KMS-11 (cell line): Measurements from ENCODE around the gene ACER2.

Source experiments
- H2AFZ ChIP-seq: fragments of 200-600 bp; sonication (generic); 2 replicates; pipeline ENCODE4 v1.6.1; 2016; ENCODE audit warnings: antibody characterized with exemption, mixed run types, low read depth
- H3K27ac ChIP-seq: fragments of 200-600 bp; sonication (generic); 2 replicates; pipeline ENCODE4 v1.6.1; 2016; ENCODE audit warnings: mild to moderate bottlenecking, mixed run types
- H3K27me3 ChIP-seq: fragments of 200-600 bp; sonication (generic); 2 replicates; pipeline ENCODE4 v1.6.1; 2017; ENCODE audit warnings: mild to moderate bottlenecking, low read depth, mixed run types, moderate library complexity; ENCODE audit not compliant: insufficient read depth
- H3K36me3 ChIP-seq: fragments of 200-600 bp; sonication (generic); 2 replicates; pipeline ENCODE4 v1.6.1; 2017; ENCODE audit warnings: mild to moderate bottlenecking, mixed run types; ENCODE audit not compliant: insufficient read depth
- H3K4me1 ChIP-seq: fragments of 200-600 bp; sonication (generic); 2 replicates; pipeline ENCODE4 v1.6.1; 2016; ENCODE audit warnings: mild to moderate bottlenecking, low read depth, mixed run types; ENCODE audit not compliant: poor library complexity, severe bottlenecking
- H3K4me2 ChIP-seq: fragments of 200-600 bp; sonication (generic); 2 replicates; pipeline ENCODE4 v1.7.0; 2016; ENCODE audit warnings: mild to moderate bottlenecking, mixed run types
- H3K4me3 ChIP-seq: fragments of 200-600 bp; sonication (generic); IDR thresholded peaks from 2 replicates; pipeline ENCODE4 v1.6.1; 2017; ENCODE audit warnings: low read depth, low read length, mixed read lengths; ENCODE audit not compliant: insufficient read depth
- H3K79me2 ChIP-seq: fragments of 200-600 bp; sonication (generic); 2 replicates; pipeline ENCODE4 v1.6.1; 2016; ENCODE audit warnings: low read depth, mixed run types; ENCODE audit not compliant: insufficient read depth
- H3K9ac ChIP-seq: fragments of 200-600 bp; sonication (generic); 2 replicates; pipeline ENCODE4 v1.6.1; 2016; ENCODE audit warnings: mild to moderate bottlenecking, mixed run types
- H4K20me1 ChIP-seq: fragments of 200-600 bp; sonication (generic); 2 replicates; pipeline ENCODE4 v1.6.1; 2016; ENCODE audit warnings: mild to moderate bottlenecking, mixed run types; ENCODE audit not compliant: insufficient read depth
- CTCF ChIP-seq: fragments of 200-600 bp; sonication (generic); conservative IDR thresholded peaks from 2 replicates; pipeline ENCODE4 v1.6.1; 2017; ENCODE audit warnings: low read depth, mild to moderate bottlenecking, antibody characterized with exemption, low read length, moderate library complexity, mixed read lengths

Gene ACER2

GRCh38 chr9:19378647-19379046 lies 30.2 kb upstream of the ACER2 start:
- Histone ChIP-seq H3K79me2 (peaks cover 36% of the 10 kb centered on the region), H4K20me1 (peaks cover 15% of the 10 kb centered on the region), H3K27ac (peak overlapping the region; percentile 91; the same call in 1 of the 2 replicates), H3K4me3 (no peak overlapping the region), H3K36me3 (peaks cover 31% of the 10 kb centered on the region), H2AFZ (no peak overlapping the region), H3K4me1 (peaks cover 24% of the 10 kb centered on the region), H3K9ac (peak overlapping the region; percentile 99; the same call in 1 of the 2 replicates), H3K4me2 (peak overlapping the region; percentile 94), H3K27me3 (no peaks in the 10 kb centered on the region)
- no peak for TF ChIP-seq CTCF

GRCh38 chr9:19379283-19379682 lies 29.5 kb upstream of the ACER2 start:
- Histone ChIP-seq H4K20me1 (peaks cover 15% of the 10 kb centered on the region), H3K4me1 (peaks cover 24% of the 10 kb centered on the region), H3K9ac (peak overlapping the region; percentile 99), H3K36me3 (peaks cover 31% of the 10 kb centered on the region), H3K79me2 (peaks cover 36% of the 10 kb centered on the region), H3K27ac (peak overlapping the region; percentile 91), H2AFZ (no peak overlapping the region), H3K27me3 (no peaks in the 10 kb centered on the region), H3K4me3 (peak overlapping the region; percentile 50), H3K4me2 (peak overlapping the region; percentile 94)
- no peak for TF ChIP-seq CTCF

GRCh38 chr9:19379697-19380046 lies 29.1 kb upstream of the ACER2 start:
- Histone ChIP-seq H3K4me2 (peak overlapping the region; percentile 94), H3K9ac (peak overlapping the region; percentile 99), H3K36me3 (peaks cover 31% of the 10 kb centered on the region), H3K27me3 (no peaks in the 10 kb centered on the region), H3K4me1 (peaks cover 24% of the 10 kb centered on the region), H3K79me2 (peaks cover 36% of the 10 kb centered on the region), H4K20me1 (peaks cover 15% of the 10 kb centered on the region), H2AFZ (peak overlapping the region; percentile 55), H3K4me3 (peak overlapping the region; percentile 50), H3K27ac (peak overlapping the region; percentile 91)
- no peak for TF ChIP-seq CTCF

GRCh38 chr9:19380826-19381075 lies 28.1 kb upstream of the ACER2 start:
- H2AFZ ChIP-seq: peak overlapping the region; percentile 55; the same call in 1 of the 2 replicates
- H3K4me2 ChIP-seq: peak overlapping the region; percentile 42; the same call in 1 of the 2 replicates
- H3K9ac ChIP-seq: peak overlapping the region; percentile 99
- peak overlapping the region; percentile 91 for H3K27ac ChIP-seq
- H3K4me3 ChIP-seq: no peak overlapping the region
- H3K36me3 ChIP-seq: peaks cover 25% of the 10 kb centered on the region
- H3K79me2 ChIP-seq: peaks cover 36% of the 10 kb centered on the region
- H4K20me1 ChIP-seq: peaks cover 15% of the 10 kb centered on the region
- no peak for TF ChIP-seq CTCF
- H3K4me1 ChIP-seq: peaks cover 24% of the 10 kb centered on the region
- H3K27me3 ChIP-seq: no peaks in the 10 kb centered on the region
